NCI-H1048 (cell line): ENCODE data around the gene SERPINB4.
"Not testable (repeated sequence)": the region's sequence is repeated elsewhere in the genome, so short reads cannot be mapped to it uniquely, and the experiment has no call there.

ENCODE experiments used
- DNase-seq: peaks from one replicate; lab custom pipeline; 2025; lab: John Stamatoyannopoulos, UW

SERPINB4 gene

GRCh38 chr18:63644142-63644541 is at the start of gene SERPINB4:
TSS of gene SERPINB4 (minus strand) at chr18:63644256. CDS start at chr18:63643577, 679 bp downstream.
- DNase-seq: not testable (repeated sequence)

GRCh38 chr18:63689064-63689463 is 45.0 kb upstream of the SERPINB4 start:
- no peak for DNase-seq

GRCh38 chr18:63686871-63687270 is 42.8 kb upstream of the SERPINB4 start:
- no peak for DNase-seq

- no peak for DNase-seq
These were observed 40.7 kb upstream of the SERPINB4 start for GRCh38 chr18:63684718-63685117.

- no peak for DNase-seq
These were observed 39.8 kb upstream of the SERPINB4 start for GRCh38 chr18:63683890-63684289.

GRCh38 chr18:63683152-63683551 is 39.1 kb upstream of the SERPINB4 start:
- no peak for DNase-seq

GRCh38 chr18:63681449-63682340 is 37.6 kb upstream of the SERPINB4 start:
- no peak for DNase-seq

GRCh38 chr18:63679820-63680606 is 36.0 kb upstream of the SERPINB4 start:
- DNase-seq: no peak

- DNase-seq: no peak
These were observed 33.6 kb upstream of the SERPINB4 start for GRCh38 chr18:63677500-63678225.

- DNase-seq: no peak
These were observed 32.7 kb upstream of the SERPINB4 start for GRCh38 chr18:63676526-63677323.

- DNase-seq: no peak
These were observed 20.5 kb upstream of the SERPINB4 start for GRCh38 chr18:63664571-63664970.

GRCh38 chr18:63661750-63662149 is 17.7 kb upstream of the SERPINB4 start, which contains the start of gene SERPINB3:
TSS of gene SERPINB3 (minus strand) at chr18:63661893. CDS start at chr18:63661216, 677 bp downstream.
- DNase-seq: not testable (repeated sequence)

- not testable (repeated sequence) for DNase-seq
These were observed 14.9 kb upstream of the SERPINB4 start for GRCh38 chr18:63658920-63659319.

- not testable (repeated sequence) for DNase-seq
These were observed 6.2 kb upstream of the SERPINB4 start for GRCh38 chr18:63650271-63650670.

- no peak for DNase-seq
These were observed 4.2 kb upstream of the SERPINB4 start for GRCh38 chr18:63648241-63648640.

GRCh38 chr18:63646936-63647335 is 2.9 kb upstream of the SERPINB4 start:
- no peak for DNase-seq

GRCh38 chr18:63644694-63645093 is 638 bp upstream of the SERPINB4 start:
- DNase-seq: not testable (repeated sequence)

- DNase-seq: not testable (repeated sequence)
These were observed 1.2 kb downstream of the SERPINB4 start for GRCh38 chr18:63642668-63643356.

GRCh38 chr18:63641157-63641680 is 2.8 kb downstream of the SERPINB4 start:
- DNase-seq: not testable (repeated sequence)

- no peak for DNase-seq
These were observed 6.4 kb downstream of the SERPINB4 start for GRCh38 chr18:63637703-63638102.
